ENCODE data around the gene KLHL6.
A peak's percentile ranks its signal among the peaks of the same experiment; 100 is the strongest.
"Not testable (repeated sequence)": the region's sequence is repeated elsewhere in the genome, so short reads cannot be mapped to it uniquely, and the experiment has no call there.

KLHL6 gene

DNA sequence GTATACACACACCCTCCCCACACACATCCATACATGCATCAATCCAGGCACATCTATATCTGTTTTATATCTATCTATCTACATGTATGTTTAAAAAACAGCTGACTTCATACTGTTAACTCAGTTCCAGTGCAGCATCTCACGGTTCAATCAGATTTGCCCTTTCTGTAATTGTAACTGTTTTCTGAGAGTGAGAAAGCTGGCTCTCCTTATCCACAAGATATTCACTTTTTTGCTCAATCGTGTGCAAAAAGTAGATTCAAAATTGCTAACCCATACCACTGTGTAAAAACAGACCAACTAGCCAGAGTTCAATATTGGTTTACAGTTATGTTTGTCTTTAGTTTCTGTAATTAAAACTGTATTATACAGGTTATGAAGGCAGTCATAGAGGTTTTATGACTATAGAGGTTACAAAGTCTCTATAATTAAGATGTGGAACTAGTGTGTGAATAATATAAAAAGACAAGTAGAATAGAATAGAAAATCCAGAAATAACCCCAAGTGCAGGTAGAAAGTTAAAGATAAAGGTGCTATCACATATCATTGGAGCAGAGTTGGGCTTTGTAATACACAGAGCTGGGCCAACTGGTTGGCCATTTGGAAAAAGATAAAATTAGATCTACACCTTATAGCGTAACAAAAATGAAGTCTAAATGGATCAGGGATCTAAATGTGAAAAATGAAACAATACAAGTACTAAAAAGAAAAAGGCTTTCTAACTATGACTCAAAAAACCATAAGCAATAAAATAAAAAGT lies 107.0 kb downstream of the KLHL6 start:
- DNase-seq (ENCODE audit: low read depth in 1 of 2, low spot score in 1 of 2): no peak

DNA sequence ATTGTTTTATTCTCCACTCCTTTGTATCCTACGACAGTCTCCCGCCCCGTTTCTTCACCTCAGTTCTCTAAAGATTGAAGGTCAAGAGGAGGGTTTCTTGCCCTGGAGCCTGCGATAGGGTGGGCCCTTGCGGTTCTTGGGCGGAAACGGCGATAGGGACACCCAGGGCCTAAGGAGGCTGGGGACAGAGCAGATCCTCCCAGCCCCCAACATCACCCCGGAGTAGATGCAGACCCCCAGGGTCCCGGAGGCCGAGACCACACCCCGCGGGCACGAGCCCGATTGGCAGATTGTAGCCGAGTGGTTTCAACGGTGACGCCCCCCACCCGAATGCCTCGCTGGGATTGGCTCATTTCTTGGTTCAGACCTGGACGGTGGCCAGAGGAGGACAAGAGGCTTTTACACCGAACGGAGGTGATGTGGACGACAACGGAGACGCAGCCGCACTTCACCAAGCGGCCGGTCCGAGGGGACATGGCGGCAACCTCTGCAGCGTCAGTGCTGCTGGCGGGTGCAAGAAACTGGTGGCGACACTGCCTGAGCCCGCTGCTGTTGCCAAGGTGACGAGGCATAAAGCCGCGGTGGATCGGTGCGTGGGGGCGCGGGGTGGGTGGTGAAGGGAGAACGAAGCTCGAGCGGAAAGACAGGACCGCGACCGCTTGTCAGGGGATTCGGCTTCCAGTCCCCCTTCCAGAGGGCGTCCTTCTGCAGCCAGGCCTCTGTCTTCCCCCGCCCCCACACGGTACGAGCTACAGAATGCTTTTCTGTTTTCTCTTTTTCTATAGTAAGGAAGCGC lies 108.1 kb downstream of the KLHL6 start:
- DNase-seq (ENCODE audit: low read depth in 1 of 2, low spot score in 1 of 2): peak; percentile 28 to 36

DNA sequence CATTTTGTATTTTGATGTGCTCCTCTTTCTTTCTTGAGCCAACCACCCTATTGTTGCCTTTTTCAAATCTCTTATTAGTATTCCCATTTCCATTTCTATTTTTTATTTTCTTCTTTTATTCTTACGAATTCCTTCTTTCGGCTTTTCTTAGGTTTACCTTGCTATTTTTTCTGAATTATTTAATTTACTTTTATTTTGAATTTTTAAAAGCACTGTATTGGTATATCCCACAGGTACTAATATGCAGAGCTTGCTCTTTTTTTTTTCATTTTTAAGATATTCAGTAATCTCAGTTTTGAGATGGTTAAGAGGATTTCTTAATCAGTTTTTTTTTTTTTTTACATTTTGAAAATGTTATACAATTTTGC lies 108.7 kb downstream of the KLHL6 start:
- no peak for DNase-seq (ENCODE audit: low read depth in 1 of 2, low spot score in 1 of 2)

DNA sequence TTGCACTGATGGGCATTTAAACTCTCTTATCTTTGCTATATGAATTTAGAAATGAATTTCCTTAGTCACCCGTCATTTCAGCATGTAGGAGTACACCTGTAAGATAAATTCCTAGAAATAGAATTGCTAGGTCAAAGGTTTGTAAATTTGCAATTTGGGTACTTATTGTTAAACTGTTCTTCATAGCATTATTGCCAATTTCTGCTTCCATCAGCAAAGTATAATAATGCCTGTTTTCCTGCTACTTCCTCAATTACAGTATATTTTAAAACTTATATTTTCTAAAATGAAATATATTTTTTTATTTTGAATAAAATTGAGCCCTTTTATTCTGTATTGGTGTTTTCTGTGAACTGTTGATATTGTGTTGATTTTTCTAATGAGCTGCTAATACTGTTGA lies 110.8 kb downstream of the KLHL6 start:
- DNase-seq (ENCODE audit: low read depth in 1 of 2, low spot score in 1 of 2): no peak

DNA sequence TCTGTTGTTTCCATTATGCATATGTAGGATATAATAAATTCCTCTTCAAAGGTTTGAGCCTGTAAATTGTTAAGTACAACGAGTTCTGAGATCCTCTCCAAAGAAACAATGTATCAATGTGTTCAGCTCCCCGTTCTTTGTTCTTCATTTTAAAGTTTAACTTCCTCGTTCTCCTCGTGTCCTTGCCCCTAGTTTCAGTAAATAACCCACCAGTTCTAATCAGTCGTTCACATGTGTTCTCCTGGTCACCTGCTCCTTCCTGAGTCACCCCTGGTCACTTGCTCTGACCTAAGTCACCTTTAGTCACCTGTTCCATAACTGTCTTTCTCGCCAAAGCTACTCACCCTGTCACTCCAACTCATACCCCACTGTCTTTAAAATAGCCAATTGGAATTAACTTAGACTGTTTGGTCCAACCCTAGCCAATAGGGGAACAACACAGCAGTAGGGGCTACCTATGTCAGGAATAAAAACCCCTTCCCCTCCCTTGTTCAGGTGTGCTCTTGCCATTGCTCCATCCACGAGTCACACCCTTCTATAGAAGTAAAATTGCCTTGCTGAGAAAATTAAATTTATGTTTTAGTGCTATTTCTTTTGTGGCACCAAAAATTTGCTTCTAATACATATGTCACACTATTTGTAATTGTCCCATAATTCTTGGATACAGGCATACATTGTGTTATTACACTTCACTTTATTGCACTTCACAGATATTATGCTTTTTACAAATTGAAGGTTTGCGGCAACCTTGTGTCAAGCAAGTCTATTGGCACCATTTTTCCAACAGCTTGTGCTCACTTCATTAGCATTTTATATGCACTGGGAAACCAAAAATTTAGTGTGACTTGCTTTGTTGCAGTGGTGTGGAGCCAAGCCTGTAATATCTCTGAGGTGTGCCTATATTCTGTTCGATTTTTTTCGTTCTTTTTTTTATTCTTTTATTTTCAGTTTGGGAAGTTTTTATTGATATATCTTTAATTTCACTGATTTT lies 111.8 kb downstream of the KLHL6 start:
- DNase-seq (ENCODE audit: low read depth in 1 of 2, low spot score in 1 of 2): no peak

DNA sequence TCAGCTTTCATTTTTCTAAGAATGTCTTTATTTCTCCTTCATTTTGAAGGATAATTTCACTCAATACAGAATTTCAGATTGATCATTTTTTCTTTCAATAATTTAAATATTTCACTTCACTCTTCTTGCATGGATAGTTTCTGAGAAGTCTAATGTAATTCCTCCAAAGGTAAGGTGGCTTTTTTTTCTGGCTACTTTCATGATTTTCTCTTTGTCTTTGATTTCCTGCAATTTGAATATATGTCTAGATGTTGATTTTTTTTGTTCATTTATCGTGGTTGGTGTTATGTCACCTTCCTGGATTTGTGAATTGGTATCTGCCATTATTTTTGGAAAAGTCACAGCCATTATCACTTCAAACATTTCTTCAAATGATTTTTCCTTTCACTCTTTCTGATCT lies 112.5 kb downstream of the KLHL6 start:
- no peak for DNase-seq (ENCODE audit: low read depth in 1 of 2, low spot score in 1 of 2)

DNA sequence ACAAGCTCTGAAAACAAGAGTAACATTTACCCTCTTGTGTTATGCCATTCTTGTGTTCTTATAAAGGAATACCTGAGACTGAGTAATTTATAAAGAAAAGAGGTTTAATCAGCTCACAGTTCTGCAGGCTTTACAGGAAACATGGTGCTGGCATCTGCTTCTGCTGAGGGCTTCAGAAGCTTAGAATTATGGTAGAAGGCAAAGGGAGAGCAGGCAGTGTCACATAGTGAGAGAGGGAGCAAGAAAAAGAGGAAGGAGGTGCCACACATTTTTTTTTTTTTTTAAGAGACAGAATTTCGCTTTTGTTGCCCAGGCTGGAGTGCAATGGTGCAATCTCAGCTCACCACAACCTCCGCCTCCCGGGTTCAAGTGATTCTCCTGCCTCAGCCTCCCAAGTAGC lies 115.0 kb downstream of the KLHL6 start:
- not testable (repeated sequence) for DNase-seq (ENCODE audit: low read depth in 1 of 2, low spot score in 1 of 2)

DNA sequence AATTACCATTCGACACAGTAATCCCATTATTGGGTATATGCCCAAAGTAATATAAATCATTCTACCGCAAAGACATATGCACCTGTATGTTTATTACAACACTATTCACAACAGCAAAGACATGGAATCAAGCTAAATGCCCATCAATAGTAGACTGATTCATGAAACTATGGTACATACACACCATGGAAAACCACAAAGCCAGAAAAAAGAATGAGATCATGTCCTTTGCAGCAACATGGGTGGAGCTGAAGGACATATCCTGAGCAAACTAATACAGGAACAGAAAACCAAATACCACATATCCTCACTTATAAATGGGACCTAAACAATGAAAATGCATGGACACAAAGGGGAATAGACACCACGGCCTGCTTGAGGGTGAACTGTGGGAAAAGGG lies 116.0 kb downstream of the KLHL6 start:
- DNase-seq (ENCODE audit: low read depth in 1 of 2, low spot score in 1 of 2): no peak

DNA sequence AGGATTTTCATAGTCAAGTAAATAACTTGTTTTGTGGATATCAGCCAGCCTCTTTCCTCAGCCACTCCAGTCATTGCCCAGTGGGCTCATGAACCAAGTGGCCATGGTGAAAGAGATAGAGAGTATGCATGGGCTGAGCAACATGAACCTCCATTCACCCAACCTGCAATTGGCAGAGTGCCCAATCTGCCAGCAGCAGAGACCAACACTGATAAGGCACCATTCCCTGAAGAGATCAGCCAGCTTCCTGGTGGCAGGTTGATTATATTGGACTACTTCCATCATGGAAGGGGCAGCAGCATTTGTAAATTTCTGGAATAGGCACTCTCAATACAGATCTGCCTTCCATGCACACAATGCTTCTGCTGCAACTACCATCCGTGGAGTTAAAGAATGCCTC lies 116.8 kb downstream of the KLHL6 start:
- no peak for DNase-seq (ENCODE audit: low read depth in 1 of 2, low spot score in 1 of 2)

DNA sequence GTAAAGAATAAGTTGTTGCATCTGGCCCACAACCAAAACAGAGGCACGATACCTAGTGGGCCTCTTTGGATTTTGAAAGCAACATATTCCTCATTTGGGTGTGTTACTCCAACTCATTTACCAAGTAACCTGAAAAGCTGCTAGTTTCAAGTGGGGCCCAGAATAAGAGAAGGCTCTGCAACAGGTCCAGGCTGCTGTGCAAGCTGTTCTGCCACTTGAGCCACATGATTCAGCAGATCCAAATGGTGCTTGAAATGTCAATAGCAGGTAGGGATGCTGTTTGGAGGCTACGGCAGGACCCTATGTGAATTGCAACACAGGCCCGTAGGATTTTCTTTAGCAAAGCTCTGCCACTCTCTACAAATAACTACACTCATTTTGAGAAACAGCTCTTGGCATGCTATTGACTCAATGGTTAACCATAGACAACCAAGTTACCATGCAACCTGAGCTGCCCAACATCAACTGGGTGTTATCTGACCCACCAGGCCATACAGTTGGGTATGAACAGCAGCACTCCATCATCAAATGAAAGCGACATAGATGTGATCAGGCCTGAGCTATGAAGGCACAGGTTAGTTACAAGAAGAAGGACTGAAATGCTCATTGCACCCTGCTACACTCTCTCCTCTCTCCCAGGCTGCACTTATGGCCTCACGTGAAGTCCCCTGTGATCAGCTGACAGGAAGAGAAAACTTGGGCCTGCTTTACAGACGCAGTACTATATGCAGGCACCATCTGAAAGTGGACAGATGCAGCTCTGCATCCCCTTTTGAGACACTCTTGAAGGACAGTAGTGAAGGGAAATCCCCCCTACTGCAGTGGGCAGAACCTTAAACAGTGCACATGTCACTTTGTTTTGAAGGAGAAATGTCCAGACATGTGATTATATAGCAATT lies 117.6 kb downstream of the KLHL6 start:
- no peak for DNase-seq (ENCODE audit: low read depth in 1 of 2, low spot score in 1 of 2)

All from stimulated activated CD4-positive, alpha-beta T cell treated with anti-CD3 and anti-CD28 coated beads, Interleukin-15, amount 100 ng/mL, for 1 hour (primary cell).